Prostate gland (tissue), 2 donors: ENCODE measurements around the gene RUNX2.

Experiments
- CTCF ChIP-seq, 4 experiments: fragments of 200-600 bp in 2 of 4; fragments of 450-650 bp in 2 of 4; sonication (generic) in 2 of 4; IDR thresholded peaks; 1 replicate in 3 of 4; 2 replicates in 1 of 4; pipeline ENCODE4 v1.5.1; 2016 to 2019; ENCODE audit warnings: antibody characterized with exemption in 4 of 4, mild to moderate bottlenecking in 2 of 4, moderate library complexity in 2 of 4
- POLR2A ChIP-seq: fragments of 450-650 bp; IDR thresholded peaks from one replicate; pipeline ENCODE4 v1.6.1; 2016; ENCODE audit warnings: antibody characterized with exemption, mild to moderate bottlenecking

GRCh38 chr6:45398075-45398813 lies 70.1 kb downstream of the RUNX2 start:
- TF ChIP-seq CTCF (IDR thresholded peaks at IDR 0.05) (no peak), POLR2A (no peak)
